Measurements from ENCODE around the gene SLC16A12. TPM values are rescaled to one million over a fixed set of nuclear protein-coding genes. Genes with fewer than 3 reads are reported as not detected.
A peak's percentile ranks its signal among the peaks of the same experiment; 100 is the strongest.

SLC16A12 gene
- total and polyA plus RNA-seq, 2 of the 13 experiments (the other 11 are each of a cell fraction or from before 2014, with no cell fraction given), result 0.02 TPM; not detected in 1

GRCh38 chr10:89481662-89482061 is 53.7 kb downstream of the SLC16A12 start:
- no peak for FAIRE-seq
- Histone ChIP-seq H3K36me3 (replicated peaks in 1 of 2; ENCODE audit: control insufficient read depth in 1 of 2, insufficient read depth in 2 of 2, low read length in 2 of 2) (no peaks in the 10 kb centered on the region), H3K79me2 (ENCODE audit: insufficient read depth, low read length) (no peaks in the 10 kb centered on the region), H3K4me3 (replicated peaks in 1 of 3; ENCODE audit: insufficient read depth in 1 of 3, low read depth in 2 of 3, low read length in 3 of 3) (no peak overlapping the region), H3K27ac (ENCODE audit: extremely low read length, insufficient read depth, low read length) (no peak overlapping the region), H3K4me2 (ENCODE audit: low read depth, low read length) (no peak overlapping the region), H3K9me3 (ENCODE audit: low read length) (no peaks in the 10 kb centered on the region), H3K9ac (ENCODE audit: insufficient read depth, low read depth, low read length) (no peak overlapping the region), H3K27me3 (ENCODE audit: control insufficient read depth in 1 of 2, insufficient read depth in 2 of 2, low read length in 2 of 2) (peaks cover 0 to 1% of the 10 kb centered on the region in 2 experiments; a peak in 1 of 5 replicates), H3K4me1 (ENCODE audit: insufficient read depth, low read length) (peaks cover 15% of the 10 kb centered on the region), H2AFZ (ENCODE audit: low read length) (no peak overlapping the region), H4K20me1 (ENCODE audit: insufficient read depth, low read length) (no peaks in the 10 kb centered on the region)
- in situ Hi-C loops (cut with HindIII; ENCODE audit: extremely low pct_ligation_motif_present, low pct_unique_long_range_greater_than_20kb), result no loop called here
- DNase-seq (ENCODE audit: low spot score), result no peak
- ChIA-PET POLR2A (no interaction called here), CTCF (ENCODE audit: low intra/inter-chr PET ratio, low total read pairs) (no interaction called here)
- intact Hi-C loops (cut with micrococcal nuclease; ENCODE audit: unreplicated experiment), result no loop called here
- WGBS (ENCODE audit: low lambda C conversion rate), result 41% methylated on average over 3 of the region's 3 CpGs
- no peak for ATAC-seq
- BruUV-seq (replicated peaks), result no TSS peak
- TF ChIP-seq ZKSCAN1 (IDR thresholded peaks at IDR 0.05; ENCODE audit: low read length) (no peak), ATF7 (IDR thresholded peaks at IDR 0.05) (peak; percentile 18; the same call in 1 of the 2 replicates), ATF7 (CRISPR knock-in tag; IDR thresholded peaks at IDR 0.05) (no peak), U2AF1 (optimal IDR thresholded peaks at IDR 0.05; ENCODE audit: low read depth, low read length) (no peak), ZSCAN21 (CRISPR knock-in tag; IDR thresholded peaks at IDR 0.05; ENCODE audit: borderline replicate concordance) (no peak), MAFF (IDR thresholded peaks at IDR 0.05; ENCODE audit: low read depth, low read length) (peak; percentile 64), ATF4 (CRISPR knock-in tag; IDR thresholded peaks at IDR 0.05) (peak in 1 of 2 experiments; percentile 68; a peak in 2 of 4 replicates), HIC2 (CRISPR knock-in tag; IDR thresholded peaks at IDR 0.05; ENCODE audit: low read depth) (no peak), E2F5 (CRISPR knock-in tag; conservative IDR thresholded peaks at IDR 0.05) (no peak), ZNF780A (CRISPR knock-in tag; IDR thresholded peaks at IDR 0.05) (no peak), CSRNP2 (CRISPR knock-in tag; conservative IDR thresholded peaks at IDR 0.05; ENCODE audit: low read depth) (no peak), CEBPB (IDR thresholded peaks at IDR 0.05; ENCODE audit: borderline replicate concordance, low read depth, low read length) (peak; percentile 73), U2AF2 (IDR thresholded peaks at IDR 0.05; ENCODE audit: low read depth, low read length) (no peak), ZNF335 (CRISPR knock-in tag; IDR thresholded peaks at IDR 0.05) (no peak), NRL (CRISPR knock-in tag; IDR thresholded peaks at IDR 0.05; ENCODE audit: borderline replicate concordance) (no peak), TEAD3 (CRISPR knock-in tag; optimal IDR thresholded peaks at IDR 0.05; ENCODE audit: borderline replicate concordance) (peak; percentile 20), ZNF350 (CRISPR knock-in tag; IDR thresholded peaks at IDR 0.05; ENCODE audit: borderline replicate concordance, low read depth) (no peak), SOX5 (CRISPR knock-in tag; IDR thresholded peaks at IDR 0.05; ENCODE audit: borderline replicate concordance) (no peak), ZNF557 (CRISPR knock-in tag; IDR thresholded peaks at IDR 0.05) (no peak), ZNF607 (CRISPR knock-in tag; IDR thresholded peaks at IDR 0.05; ENCODE audit: borderline replicate concordance) (no peak)
